AG04450 (cell line): ENCODE data around the gene TEAD3. TPM values are rescaled to one million over a fixed set of nuclear protein-coding genes. Genes with fewer than 3 reads are reported as not detected.

Experiments used
- CTCF ChIA-PET: fragments of 300-600, 350-600 bp; formaldehyde crosslinking; extraction: SDS; loops from one replicate; lab custom pipeline; 2022; ENCODE audit warnings: antibody characterized with exemption, inconsistent platforms; lab: Charles Lee
- POLR2A ChIA-PET: fragments of 350-600 bp; formaldehyde crosslinking; extraction: SDS; loops from one replicate; lab custom pipeline; 2021; ENCODE audit warnings: antibody characterized with exemption, inconsistent platforms; lab: Yijun Ruan, JAX
- DNase-seq: peaks from one replicate; pipeline ENCODE4 v3.0.0-alpha.2; 2011; ENCODE audit warnings: low read depth, low spot score
- H3K27ac ChIP-seq: one replicate; pipeline ENCODE4 v1.5.1; 2012; ENCODE audit warnings: low read depth, low read length, control low read depth
- H3K27me3 ChIP-seq: one replicate; pipeline ENCODE4 v1.6.0; 2012; ENCODE audit warnings: low read length; ENCODE audit not compliant: control insufficient read depth, insufficient read depth
- H3K4me3 ChIP-seq: 2 replicates; pipeline ENCODE4 v1.5.1; 2011; ENCODE audit warnings: mild to moderate bottlenecking, low read depth, low read length, control low read depth
- H3K9me3 ChIP-seq: 2 replicates; pipeline ENCODE4 v1.5.1; 2012; ENCODE audit warnings: low read length; ENCODE audit not compliant: control insufficient read depth, insufficient read depth
- polyA plus RNA-seq: library from polyadenylated mRNA; depleted of rRNA; stranded (reverse); fragments of >200 nt; gene quantifications from 2 replicates; pipeline ENCODE4 v1.2.3, GENCODE V29; 2011
- TF ChIP-seq, protein P1 (sequence below): IDR thresholded peaks from 2 replicates; pipeline ENCODE4 v1.5.1; 2011; ENCODE audit warnings: low read depth, low read length, control low read depth, inconsistent platforms

TEAD3 gene
- polyA plus RNA-seq, 1 experiment: 16.6 TPM

DNA sequence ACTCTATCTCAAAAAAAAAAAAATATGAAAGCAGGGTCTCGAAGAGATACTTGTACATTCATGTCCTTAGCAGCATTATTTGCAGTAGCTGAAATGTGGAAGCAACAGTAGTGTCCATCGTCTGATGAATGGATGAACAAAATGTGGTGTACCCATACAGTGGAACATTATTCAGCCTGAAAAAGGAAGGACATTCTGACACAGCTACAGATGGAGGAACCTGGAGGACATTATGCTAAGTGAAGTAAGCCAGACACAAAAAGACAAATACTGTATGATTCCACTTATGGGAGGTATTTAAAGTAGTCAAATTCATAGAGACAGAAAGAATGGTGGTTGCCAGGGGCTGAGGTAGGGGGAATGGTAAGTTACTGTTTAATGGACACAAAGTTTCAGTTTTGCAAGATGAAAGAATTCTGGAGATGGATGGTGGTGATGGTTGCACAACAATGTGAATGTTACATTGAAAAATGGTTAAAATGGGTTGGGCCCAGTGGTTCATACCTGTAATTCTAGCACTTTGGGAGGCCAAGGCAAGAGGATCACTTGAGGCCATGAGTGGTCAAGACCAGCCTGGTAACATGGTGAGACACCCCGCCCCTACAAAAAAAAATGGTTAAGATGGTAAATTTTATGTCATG lies 27.6 kb upstream of the TEAD3 start:
- no peak overlapping the region for H3K27ac ChIP-seq
- ChIA-PET CTCF (interaction anchor here (0.7 to 5.5 kb wide), 3 partner anchors 156 to 215 kb away, joined by 4 to 143 read pairs (median 10); partner anchors contain the start of gene ARMC12), POLR2A (no interaction called here)
- H3K4me3 ChIP-seq: no peak overlapping the region
- TF ChIP-seq, protein P1, sequence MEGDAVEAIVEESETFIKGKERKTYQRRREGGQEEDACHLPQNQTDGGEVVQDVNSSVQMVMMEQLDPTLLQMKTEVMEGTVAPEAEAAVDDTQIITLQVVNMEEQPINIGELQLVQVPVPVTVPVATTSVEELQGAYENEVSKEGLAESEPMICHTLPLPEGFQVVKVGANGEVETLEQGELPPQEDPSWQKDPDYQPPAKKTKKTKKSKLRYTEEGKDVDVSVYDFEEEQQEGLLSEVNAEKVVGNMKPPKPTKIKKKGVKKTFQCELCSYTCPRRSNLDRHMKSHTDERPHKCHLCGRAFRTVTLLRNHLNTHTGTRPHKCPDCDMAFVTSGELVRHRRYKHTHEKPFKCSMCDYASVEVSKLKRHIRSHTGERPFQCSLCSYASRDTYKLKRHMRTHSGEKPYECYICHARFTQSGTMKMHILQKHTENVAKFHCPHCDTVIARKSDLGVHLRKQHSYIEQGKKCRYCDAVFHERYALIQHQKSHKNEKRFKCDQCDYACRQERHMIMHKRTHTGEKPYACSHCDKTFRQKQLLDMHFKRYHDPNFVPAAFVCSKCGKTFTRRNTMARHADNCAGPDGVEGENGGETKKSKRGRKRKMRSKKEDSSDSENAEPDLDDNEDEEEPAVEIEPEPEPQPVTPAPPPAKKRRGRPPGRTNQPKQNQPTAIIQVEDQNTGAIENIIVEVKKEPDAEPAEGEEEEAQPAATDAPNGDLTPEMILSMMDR: no peak
- peaks cover 7% of the 10 kb centered on the region for H3K27me3 ChIP-seq
- DNase-seq: no peak
- H3K9me3 ChIP-seq: no peaks in the 10 kb centered on the region

GRCh38 chr6:35522660-35523658 lies 26.1 kb upstream of the TEAD3 start:
- Histone ChIP-seq H3K27ac (no peak overlapping the region), H3K4me3 (peak overlapping the region; percentile 10; the same call in 1 of the 2 replicates), H3K9me3 (no peaks in the 10 kb centered on the region), H3K27me3 (peaks cover 3% of the 10 kb centered on the region)
- TF ChIP-seq, protein P1: peak; percentile 93
- ChIA-PET CTCF (interaction anchor here (0.5 to 5.5 kb wide), 70 partner anchors 9 to 1359 kb away, joined by 3 to 143 read pairs (median 5); partner anchors contain the start of genes ARMC12, TEAD3 and TULP1), POLR2A (no interaction called here)
- DNase-seq: no peak

DNA sequence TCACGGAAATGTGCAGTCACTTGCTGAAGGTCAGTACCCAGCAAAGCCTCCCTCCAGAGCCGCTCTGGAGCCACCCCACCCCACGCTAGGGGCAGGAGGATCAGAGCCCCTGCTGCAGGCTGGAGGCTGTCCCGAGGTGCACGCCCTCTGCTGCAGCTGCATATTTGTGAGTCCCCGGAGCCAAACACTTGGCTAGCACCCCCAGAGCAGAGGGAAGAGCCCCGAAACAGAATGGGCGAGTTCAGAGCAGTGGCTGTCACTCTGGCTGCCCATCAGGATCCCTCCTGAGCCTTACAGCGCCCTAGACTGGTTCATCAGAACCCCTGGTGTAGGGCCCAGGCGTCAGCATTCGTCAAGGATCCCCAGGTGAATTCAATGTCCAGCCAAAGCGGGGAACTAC lies 25.3 kb upstream of the TEAD3 start:
- H3K9me3 ChIP-seq: no peaks in the 10 kb centered on the region
- peaks cover 3% of the 10 kb centered on the region for H3K27me3 ChIP-seq
- TF ChIP-seq, protein P1: no peak
- no peak overlapping the region for H3K27ac ChIP-seq
- DNase-seq: no peak
- H3K4me3 ChIP-seq: no peak overlapping the region
- POLR2A ChIA-PET: no interaction called here
- CTCF ChIA-PET: interaction anchor here (0.5 to 5.5 kb wide), 67 partner anchors 9 to 1359 kb away, joined by 3 to 143 read pairs (median 5); partner anchors contain the start of genes ARMC12, TEAD3 and TULP1

DNA sequence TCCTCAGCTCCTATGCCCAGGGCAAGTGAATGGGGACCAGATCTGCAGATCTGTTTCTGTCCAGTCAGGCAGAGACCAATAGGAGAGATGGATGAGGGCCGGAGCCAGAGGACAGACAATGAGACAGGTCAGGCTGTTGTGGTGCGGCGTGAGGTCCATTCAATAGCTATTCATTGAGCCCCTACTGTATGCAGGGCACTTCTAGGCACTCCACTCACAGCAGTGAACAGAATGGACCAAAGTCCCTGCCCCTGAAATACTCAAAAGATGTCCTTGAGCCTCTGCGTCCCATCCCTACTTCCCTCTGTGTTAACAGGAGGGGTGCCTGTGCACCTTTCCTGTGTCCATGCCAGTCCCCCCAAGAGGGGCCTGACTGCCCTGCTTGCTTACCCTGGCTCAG lies 24.4 kb upstream of the TEAD3 start:
- Histone ChIP-seq H3K9me3 (no peaks in the 10 kb centered on the region), H3K27ac (no peak overlapping the region), H3K4me3 (no peak overlapping the region), H3K27me3 (peaks cover 4% of the 10 kb centered on the region)
- DNase-seq: no peak
- ChIA-PET CTCF (interaction anchor here (0.7 to 5.5 kb wide), 5 partner anchors 11 to 840 kb away, joined by 3 to 143 read pairs (median 4); partner anchors contain the start of gene ARMC12), POLR2A (interaction anchor here (0.6 kb wide), 1 partner anchor 921 kb away, joined by 3 read pairs; no protein-coding TSS in a partner anchor)
- TF ChIP-seq, protein P1: no peak
